NCI-H1417 (cell line): Measurements from ENCODE around the gene ATAD3A.
"Not testable (repeated sequence)": the region's sequence is repeated elsewhere in the genome, so short reads cannot be mapped to it uniquely, and the experiment has no call there.

Source experiments
- DNase-seq, 3 experiments: peaks; one replicate each; lab custom pipeline; 2025; lab: John Stamatoyannopoulos, UW

The ATAD3A gene

DNA sequence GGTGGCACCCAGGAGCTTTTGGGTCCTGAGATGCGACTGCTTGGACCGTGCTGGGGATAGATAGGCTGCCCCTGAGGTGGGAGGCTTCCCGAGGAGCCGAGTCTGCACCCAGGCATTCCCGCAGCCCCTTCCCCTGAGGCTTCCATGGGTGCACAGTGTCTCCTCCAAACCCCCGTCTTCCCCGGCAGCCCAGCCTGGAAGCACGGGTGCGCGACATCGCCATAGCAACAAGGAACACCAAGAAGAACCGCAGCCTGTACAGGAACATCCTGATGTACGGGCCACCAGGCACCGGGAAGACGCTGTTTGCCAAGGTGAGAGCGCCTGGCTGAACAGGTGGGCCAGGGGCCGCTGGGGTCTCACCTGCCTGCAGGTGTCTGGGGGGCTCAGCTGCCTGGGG lies 11.7 kb downstream of the ATAD3A start:
- DNase-seq, result not testable (repeated sequence)

DNA sequence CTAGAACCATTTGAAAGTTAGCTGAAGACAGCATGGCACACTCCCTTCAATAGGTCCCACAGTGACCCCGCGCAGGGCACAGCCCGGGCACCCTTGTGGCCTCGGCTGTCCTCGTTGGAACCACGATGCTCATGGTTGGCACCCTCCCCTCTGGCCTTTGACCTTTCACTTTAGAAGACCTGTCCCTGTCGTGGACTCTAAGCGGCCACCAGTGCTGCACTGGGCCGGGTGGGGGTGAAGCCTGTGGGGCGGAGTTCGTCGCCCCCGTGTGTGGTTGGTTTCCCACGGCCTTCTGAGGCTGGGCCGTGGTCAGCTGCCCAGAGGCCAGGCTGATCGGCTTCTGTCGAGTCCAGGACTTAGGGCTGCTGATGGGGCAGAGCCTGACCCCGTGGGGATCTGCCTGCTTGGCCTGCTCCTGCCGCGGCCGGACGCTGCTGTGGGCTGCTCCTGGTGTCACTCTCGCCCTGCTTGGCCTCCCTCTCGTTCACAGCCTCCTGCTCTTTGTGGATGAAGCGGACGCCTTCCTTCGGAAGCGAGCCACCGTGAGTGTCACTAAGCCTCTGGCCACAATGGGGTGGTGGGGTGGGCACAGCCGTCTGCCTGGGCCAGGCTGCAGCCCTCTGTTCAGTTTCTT lies 12.9 kb downstream of the ATAD3A start:
- DNase-seq, result not testable (repeated sequence)

DNA sequence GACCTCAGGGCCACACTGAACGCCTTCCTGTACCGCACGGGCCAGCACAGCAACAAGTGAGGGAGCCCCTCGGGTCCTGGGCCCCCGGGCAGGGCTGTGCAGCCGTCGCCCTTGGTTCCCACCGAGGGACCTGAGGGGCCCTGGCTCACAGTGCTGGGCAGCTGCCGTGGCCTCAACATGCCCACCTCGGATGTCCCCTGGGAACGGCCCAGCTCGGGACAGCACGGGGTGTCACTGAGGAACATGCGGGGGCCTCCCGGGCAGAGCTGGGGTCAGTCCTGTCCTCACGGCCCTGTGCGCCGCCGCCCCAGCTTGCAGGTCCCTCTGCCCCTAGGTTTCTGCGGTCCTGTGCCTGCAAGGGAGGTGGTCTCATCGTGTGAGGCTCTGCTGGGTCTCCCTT lies 14.5 kb downstream of the ATAD3A start:
- not testable (repeated sequence) for DNase-seq

DNA sequence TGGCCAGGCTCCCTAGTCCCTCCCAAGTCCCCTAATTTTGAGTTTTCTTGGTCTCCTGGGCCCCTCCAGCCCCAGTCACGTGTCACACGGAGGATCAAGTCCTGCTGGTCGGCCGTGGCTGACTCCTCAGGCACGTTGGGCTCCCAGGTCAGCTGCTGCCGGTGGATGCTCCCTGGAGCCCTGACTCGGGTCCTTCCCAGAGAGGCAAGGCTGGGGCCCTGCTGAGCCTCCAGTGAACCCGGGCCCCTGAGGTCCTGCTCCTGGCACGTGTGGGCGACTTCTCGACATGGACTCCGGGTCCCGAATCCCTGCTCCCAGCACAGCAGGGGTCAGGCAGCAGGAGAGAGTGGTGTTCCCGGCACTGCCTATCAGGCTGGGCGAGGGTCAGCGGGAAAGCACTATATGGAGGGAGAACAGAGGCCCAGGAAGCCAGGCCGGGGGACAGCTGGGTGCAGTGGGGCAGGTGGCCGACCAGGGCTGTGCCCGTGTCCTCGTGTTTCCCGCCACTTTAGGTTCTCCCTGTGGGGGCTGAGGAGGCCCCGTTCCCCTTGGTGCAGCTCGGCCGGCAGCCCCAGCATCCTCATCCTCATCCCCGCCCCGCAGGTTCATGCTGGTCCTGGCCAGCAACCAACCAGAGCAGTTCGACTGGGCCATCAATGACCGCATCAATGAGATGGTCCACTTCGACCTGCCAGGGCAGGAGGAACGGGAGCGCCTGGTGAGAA lies 15.3 kb downstream of the ATAD3A start:
- DNase-seq, result no peak

DNA sequence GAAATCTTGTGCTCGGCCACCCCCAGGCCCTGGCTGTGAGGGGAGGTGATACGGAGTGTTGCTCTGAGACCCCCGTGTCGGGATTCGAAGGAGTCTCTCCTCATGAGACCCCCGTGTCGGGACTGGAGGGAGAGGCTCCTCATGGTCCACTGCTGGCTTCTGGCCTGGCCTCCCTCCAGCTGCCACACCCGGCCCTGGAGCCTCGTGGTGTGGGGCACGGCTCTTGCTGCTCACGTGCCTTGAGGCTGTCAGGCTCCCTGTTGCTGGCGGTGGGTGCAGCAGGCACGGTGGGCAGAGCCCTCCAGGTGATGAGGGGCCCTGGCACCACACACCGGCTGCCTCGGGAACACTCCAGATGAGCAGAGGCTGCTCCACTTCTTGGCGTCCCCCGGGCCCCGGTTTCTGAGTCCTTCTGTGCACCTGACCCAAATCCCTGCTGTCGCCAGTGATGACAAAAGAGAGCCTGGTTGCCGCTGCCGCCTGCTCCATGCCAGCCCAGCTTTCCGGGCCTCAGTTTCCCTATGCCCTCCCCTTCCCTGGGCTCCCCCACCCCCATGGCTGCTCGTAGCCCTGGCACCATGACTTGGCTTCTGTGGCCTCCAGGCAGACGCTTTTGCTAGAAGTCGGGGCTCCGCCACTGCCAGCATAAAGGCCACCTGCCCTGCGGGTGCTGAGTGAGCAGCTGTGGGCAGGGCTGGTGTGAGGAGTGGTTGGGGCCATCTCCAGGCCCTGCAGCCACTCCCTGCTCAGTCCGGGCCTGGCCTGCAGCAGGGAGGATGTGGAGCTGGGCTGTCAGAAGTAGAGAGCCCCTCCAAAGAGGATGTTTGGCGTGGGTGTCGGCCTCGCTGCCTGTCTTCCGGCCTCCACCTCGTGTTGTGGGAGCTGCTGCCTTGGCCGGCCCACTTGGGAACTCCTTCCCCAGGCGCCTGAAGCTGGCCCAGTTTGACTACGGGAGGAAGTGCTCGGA lies 16.6 kb downstream of the ATAD3A start:
- DNase-seq, result no peak

DNA sequence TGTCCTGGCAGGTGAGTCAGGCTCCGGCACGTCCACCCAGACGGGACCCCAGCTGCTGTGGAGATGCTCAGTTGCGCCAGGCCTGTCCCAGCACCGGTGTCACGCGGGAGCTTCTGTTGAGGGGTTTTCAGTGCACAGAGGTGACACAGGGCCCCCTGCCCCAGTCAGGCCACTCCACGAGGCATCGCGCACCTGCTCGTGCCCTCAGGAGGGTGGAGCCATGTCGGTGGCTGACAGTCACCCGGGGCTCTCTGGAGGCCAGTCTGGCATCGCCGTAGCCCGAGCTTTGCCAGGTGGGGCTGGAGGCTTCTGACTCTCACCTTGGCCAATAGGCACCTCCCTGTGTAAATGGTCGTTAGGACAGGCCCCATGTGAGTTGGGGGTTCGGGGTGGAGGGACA lies 17.4 kb downstream of the ATAD3A start:
- no peak for DNase-seq

DNA sequence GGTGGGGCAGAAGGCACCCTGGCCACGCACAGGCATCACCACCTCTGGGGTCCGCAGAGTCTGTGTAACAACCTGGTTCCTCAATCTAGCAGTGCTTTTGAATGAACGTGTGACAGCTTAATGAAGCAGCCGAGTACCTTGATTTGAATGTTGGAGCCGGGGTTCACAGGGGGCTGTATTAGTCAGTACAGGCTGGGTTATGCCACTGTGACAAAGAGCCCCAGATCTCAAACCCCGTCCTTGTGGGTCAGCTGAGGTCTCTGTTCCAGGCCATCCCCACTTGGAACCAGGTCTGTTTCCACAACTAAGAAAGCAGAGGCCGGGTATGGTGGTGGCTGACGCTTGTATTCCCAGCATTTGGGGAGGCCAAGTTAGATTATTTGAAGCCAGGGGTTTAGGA lies 18.0 kb downstream of the ATAD3A start:
- DNase-seq, result no peak

DNA sequence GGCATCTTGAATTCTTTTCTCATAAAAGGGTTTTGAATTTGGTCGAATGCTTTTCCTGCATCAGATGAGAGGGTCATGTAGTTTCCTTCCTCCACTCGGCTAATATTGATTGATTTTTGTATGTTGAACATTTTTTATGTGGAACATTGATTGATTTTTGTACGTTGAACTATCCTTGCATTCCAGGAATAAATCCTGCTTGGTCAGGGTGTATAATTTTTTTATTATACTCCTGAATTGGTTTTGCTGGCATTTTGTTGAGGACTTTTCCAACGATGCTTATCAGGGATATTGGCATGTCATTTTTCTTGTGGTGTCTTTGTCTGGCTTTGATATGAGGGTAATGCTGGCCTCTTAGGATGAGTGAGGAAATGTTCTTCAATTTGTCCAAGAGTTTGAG lies 20.0 kb downstream of the ATAD3A start:
- DNase-seq, result peak in 1 of 3 experiments; percentile 6

DNA sequence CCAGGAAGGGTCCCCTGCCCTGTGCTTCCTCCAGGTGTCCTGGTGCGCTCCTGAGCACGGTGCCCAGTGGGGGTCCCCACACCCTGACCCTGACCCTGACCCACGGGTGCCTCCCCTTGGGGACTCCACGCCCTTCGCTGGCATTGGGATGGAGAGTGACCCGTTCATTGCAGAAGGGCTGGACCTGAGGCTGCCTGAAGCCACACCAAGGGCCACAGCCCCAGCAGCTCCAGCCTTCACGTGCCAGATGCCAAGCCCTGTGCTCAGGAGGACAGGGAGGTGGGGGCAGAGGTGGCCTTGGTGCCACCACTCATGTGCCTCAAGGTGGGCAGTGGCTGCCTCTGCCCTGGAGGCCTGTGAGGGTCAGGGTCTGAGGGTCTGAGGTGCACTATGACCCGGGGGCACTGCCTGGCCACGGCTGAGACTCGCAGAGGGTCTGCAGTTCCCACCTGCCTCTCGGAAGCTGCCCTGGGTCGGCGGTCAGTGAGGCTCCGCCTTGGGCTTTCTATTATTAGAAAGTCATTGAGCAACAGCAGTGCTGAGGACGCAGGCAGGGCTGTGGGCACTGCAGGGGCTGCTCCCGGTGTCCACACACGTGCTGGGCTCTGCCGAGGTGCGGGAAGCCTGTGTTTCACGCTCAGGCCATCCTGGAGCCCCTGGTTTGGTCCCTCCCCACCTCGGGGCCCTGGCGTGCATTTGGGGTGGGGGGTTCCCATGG lies 21.4 kb downstream of the ATAD3A start:
- DNase-seq, result not testable (repeated sequence)

DNA sequence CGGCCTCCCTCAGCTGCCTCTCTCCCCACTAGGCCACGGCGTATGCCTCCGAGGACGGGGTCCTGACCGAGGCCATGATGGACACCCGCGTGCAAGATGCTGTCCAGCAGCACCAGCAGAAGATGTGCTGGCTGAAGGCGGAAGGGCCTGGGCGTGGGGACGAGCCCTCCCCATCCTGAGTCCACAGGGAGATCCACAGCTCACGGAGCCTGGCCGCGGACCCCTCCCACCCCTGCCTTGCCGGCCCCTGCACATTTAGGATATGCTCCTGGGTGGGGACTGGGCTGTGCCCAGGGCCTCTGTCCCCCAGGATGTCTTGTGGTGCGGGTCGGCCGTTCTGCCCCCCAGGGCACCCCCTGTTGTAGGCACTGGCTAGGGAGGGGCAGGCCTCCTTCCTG lies 21.9 kb downstream of the ATAD3A start:
- DNase-seq, result not testable (repeated sequence)

DNA sequence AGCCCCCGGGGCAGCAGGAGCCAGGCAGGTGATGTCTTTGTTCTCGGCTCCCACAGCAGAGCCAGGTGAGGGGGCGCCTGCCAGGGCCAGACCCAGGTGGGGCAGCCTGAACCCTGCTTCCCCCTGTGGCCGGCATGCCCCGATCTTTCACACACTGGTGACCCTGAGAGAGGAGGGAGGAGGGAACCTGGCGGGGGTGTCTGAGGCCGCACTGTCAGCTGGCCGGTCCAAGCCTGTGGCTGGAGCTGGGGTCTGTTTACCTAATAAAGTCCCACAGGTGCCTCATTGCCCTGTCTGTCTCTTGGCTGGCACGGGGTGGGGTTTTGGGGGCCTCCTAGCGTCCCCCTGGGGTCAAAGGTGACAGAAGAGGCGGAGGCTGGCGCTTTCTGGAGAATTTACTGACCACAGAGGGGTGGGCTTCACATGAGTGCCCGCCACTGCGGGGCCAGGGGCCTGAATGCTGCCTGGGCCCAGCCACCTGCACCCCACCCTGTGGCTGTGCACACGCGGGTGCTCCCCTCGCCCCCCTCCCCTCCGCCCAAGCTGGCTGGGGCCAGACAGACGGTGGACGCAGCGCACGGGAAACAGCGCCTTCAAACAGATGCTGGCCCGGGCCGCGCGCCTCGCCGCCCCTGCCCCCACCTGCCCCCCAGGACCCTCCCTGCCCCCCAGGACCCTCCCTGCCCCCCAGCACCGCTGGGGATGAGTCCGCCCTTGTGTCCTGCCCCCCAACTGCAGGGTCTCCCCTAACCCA lies 22.6 kb downstream of the ATAD3A start:
- DNase-seq, result no peak

DNA sequence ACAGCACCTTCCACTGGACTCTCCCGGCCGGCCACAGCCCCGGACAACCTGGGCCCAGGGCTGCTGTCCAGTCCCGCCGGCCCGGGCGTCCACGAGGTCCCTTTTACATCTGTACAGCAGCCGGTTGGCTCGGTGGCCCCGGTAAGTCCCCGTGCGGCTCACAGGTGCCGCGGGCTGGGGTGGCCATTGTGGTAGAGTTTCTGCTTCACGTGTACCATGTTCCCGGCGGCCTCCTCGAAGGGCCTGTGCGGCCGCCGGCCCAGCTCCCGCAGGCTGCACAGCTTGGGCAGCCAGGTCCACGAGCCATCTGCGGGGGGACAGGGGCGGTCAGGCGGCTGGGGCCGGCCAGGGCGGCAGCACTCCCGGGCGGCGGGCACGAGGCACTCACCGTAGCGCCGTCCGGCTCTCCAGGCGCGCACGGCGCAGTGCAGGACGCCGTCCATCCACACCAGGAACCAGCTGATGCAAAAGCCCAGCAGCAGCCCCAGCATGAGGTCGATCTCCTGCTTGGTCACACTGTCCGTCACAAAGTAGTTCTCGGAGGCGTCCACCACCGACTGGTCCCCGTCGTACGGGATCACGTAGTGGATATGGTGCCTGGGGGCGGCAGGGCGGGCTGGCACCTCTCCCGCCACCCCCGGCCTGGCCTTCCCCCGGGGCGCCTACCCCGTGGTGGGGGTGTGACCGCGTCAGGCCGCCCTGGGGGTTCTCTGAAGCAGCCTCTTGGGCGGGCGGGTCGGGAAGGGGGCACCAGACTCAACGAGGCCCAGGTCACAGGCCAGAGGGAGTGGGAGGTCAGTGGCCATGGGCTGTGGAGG lies 23.4 kb downstream of the ATAD3A start:
- no peak for DNase-seq

DNA sequence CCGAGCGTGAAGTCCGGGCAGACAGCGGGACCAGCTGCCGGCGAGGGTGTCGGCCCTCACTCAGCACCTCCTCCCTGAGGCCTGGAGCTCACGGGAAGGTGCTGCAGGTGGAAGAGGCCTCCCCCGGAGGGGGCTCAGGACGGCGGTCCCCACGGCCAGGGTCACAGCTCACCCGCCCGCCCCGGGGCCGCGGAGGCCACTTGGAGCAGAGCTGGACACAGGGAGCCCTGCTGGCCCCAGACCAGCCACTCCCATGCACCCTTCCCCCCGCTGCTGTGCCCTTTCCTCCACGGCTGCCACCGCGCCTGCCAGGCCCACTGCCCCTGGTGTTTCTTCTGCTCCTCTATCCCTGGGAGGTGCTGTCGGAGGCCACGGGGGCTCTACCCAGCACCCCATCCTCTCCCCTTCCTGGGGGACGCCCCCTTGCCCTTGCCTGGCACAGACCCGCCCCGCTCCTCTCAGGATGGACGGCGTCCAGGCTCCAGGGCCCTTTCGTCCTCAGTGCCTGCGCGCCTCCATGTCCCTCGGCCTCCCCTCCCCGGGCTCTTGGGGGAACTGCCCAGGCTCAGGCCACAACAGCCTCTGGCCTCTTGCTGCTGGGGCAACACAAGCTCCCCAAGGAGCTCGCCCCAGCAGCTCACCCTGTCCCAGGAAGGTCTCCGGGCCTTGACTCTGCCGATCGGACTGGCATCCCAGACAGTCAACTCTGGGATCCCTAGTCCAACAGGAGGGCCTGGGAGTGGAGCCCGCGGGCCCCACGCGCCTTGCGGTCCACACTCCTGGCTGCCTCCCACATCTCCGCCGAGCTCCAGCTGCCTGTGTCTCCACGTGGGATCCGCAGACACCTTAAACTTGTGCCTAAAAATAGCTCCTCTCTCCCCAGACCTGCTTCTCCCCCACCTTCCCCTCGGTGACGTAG lies 24.3 kb downstream of the ATAD3A start:
- DNase-seq, result no peak

DNA sequence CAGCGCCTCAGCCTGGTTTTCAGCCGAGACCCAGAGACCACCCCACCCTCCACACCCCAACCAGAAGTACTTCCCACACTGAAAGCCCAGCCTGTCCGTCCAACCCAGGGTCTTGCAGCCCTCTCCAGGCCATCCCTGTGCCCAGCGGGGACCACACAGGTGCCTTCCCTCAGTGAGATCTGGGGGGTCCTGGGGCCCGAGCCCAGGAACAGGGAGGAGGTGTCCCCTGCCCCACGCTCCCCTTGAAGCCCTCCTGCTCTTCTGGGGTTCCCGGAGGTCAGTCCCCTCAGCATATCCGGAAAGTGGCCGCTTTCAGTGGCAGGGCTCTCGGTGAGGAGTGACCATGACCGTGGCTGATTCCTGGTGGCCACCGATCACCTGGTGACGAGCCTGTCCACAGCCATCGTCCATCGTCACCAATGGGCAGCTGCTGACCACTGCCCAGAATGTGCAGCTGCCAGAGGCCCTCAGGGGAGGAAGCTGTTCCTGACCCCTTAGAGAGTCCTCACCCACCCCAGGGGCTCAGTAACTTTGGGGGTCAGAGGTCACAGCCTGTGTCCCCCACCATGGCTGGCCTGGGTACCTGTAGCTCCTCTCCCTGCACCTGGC lies 25.1 kb downstream of the ATAD3A start:
- no peak for DNase-seq

DNA sequence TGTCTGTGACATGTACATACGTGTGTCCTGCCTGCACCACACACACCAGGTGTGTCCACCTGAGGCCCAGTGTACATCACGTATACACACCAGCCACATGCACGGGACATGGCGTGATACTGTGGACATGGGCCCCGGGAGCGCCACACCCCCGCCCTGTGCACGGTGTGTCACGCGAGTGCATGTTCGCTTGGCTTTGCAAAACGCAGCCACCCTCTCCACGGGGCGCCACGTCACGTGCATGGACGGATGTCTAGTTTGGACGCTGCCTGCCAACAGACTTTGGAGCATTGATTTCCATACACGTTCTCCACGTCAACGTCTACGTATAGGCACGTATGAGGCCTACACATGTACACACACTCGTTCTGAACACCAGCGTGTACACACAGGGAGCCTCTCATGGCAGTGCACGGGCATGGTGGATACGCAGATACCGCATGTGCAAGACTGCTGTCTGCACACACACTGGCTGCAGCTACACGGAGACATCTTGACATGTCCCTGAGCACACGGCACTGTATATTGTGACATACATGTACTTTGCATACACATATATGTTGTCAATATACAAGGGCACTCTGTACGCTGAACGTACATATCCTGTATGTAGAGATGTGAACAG lies 25.8 kb downstream of the ATAD3A start:
- no peak for DNase-seq

DNA sequence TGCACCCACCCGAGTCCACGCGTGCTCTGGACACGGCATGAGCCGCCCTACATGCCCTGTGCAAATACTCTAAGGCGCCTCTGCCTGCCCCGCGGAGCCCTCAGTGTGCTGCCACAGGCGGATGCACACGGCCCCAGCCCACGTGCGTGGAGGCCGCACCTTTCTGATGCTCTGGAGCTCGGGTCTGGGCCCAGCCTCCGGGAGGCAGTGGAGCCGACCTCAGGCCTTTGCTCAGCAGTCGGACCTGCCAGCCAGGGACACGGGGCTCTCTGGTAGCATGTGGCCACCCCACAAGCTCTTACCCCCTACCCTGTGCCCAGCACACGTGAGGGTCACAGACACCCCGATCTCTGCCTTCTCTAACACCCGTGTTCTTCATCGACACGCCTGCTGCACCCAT lies 26.4 kb downstream of the ATAD3A start:
- DNase-seq, result no peak

DNA sequence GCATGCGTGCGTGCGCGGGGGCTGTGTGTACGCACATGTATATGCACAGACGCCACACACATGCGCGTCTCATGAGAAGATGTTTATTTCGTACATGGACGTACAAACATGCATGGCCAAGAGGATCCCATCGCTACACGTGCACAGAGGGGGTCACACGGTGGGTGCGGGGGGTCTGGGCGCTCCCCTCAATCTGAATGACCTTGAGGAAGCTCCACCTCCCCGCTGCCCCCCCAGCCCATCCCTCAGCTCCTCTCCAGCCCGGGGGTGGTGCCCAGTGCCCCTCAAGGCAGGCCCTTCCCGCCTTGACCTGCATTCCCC lies 27.0 kb downstream of the ATAD3A start:
- no peak for DNase-seq

DNA sequence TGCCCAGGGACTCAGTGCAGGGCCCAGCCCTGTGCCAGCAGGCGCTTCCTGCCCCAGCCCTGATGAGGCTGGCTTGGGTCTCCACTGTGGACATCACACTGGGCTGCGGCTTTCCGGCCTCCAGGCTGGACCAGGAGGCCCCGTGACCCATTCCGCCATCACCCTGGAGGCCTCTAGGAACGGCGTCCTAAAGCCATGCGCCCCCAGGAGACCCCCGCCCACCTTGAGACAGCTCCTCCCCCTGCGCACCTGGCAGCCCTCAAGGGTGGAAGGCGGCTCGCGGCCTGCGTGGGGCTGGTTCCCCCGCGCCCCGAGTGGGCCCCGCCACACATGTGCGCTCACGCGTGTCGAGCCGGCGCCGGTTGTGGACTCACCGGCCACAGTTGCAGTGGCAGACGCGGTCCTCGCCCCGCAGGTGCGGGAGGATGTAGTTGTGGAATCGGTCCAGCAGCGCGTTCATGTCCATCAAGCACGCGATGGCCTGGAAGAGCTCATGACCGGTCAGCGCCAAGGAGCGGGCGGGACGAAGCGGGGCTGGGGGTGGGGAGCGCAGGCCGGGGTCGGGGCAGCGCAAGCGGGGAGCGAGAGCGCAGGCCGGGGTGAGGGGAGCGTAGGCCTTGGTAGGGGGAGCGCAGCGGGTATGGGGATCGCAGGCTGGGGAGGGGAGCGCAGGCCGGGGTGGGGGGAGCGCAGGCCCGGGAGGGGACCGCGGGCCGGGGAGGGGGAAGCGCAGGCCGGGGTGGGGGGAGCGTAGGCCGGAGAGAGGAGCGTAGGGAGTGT lies 27.5 kb downstream of the ATAD3A start:
- no peak for DNase-seq
